Measurements from ENCODE around the gene S100A16. TPM values are rescaled to one million over a fixed set of nuclear protein-coding genes. Genes with fewer than 3 reads are reported as not detected.

S100A16 gene
- polyA plus RNA-seq, 2 of the 4 experiments (the other 2 are of a cell fraction): 270 to 298 TPM

GRCh38 chr1:153611356-153611755, 1.6 kb downstream of the S100A16 start:
- H3K4me1 ChIP-seq: peaks cover 54% of the 10 kb centered on the region
- no peak for FAIRE-seq
- H3K27ac ChIP-seq: peak overlapping the region; percentile 91 to 96
- 36% methylated on average over 1 of the region's 1 CpG for WGBS (ENCODE audit: missing lambda C conversion rate)
- POLR2A ChIA-PET: interaction anchor here (0.7 to 4.7 kb wide), 4 partner anchors 16 to 66 kb away, joined by 3 to 49 read pairs (median 22); partner anchors contain the start of genes CHTOP and S100A13
- ATAC-seq: no peak
- TF ChIP-seq HOXB13 (CRISPR knock-in tag; IDR thresholded peaks at IDR 0.05; ENCODE audit: low read depth) (no peak), MAFK (IDR thresholded peaks at IDR 0.05; ENCODE audit: partially characterized antibody) (peak; percentile 57), KDM5A (IDR thresholded peaks at IDR 0.05) (no peak), POLR2A (IDR thresholded peaks at IDR 0.05; ENCODE audit: low read length) (no peak), NFE2L2 (conservative IDR thresholded peaks at IDR 0.05; ENCODE audit: low read length) (no peak)
- CTCF ChIA-PET: interaction anchor here (1.3 to 8.5 kb wide), 5 partner anchors 11 to 101 kb away, joined by 5 to 118 read pairs (median 11); partner anchors contain the start of genes S100A1 and S100A13
- no peak for DNase-seq (ENCODE audit: low read depth in 1 of 2, low spot score in 1 of 2)
- H3K4me2 ChIP-seq: peak overlapping the region; percentile 96
- no peaks in the 10 kb centered on the region for H3K9me3 ChIP-seq
- H3K4me3 ChIP-seq: peak overlapping the region; percentile 68

DNA sequence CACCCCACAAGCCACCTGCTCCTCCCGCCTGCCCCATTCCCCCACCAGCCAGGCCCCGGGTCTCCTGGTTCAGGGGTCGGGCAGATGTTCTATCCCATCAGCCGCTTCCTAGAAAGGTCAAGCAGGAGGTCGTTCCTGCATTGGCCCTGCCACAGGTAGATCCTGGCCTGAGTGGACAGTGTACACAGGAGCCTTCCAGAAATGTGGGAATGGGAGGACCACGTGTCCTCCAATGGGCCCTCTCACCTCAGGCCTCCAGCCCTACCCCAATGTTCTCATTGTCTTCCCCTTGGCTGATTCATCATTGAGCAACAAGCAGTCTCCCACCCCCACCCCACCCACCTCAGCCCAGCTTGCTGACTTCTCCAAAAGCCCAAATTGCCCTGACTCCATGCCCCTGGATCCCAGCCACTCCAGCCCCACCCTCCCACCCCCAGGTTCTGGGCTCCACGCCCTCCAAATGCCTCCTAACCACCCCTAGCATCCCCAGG, 2.1 kb downstream of the S100A16 start:
- ChIA-PET CTCF (interaction anchor here (0.9 to 7.9 kb wide), 7 partner anchors 11 to 259 kb away, joined by 3 to 57 read pairs (median 5); partner anchors contain the start of genes S100A1 and S100A13), POLR2A (interaction anchor here (4.7 kb wide), 1 partner anchor 16 kb away, joined by 39 read pairs; the partner anchor contains the start of gene S100A13)
- DNase-seq (ENCODE audit: low read depth in 1 of 2, low spot score in 1 of 2) (peak in 1 of 2 experiments; percentile 31), FAIRE-seq (no peak), ATAC-seq (no peak)
- H3K9me3 ChIP-seq: no peaks in the 10 kb centered on the region
- H3K4me3 ChIP-seq: peak overlapping the region; percentile 68
- H3K4me1 ChIP-seq: peaks cover 50% of the 10 kb centered on the region
- peak overlapping the region; percentile 96 for H3K4me2 ChIP-seq
- 45% methylated on average over 4 of the region's 7 CpGs for WGBS (ENCODE audit: missing lambda C conversion rate)
- TF ChIP-seq JUN (IDR thresholded peaks at IDR 0.05): no peak
- peak in 1 of 2 experiments; percentile 41; a peak in 1 of 4 replicates for TF ChIP-seq CEBPB (IDR thresholded peaks at IDR 0.05)
- no peak for TF ChIP-seq NFE2L2 (conservative IDR thresholded peaks at IDR 0.05; ENCODE audit: low read length)
- TF ChIP-seq CHD4 (IDR thresholded peaks at IDR 0.05; ENCODE audit: borderline replicate concordance): no peak
- no peak for TF ChIP-seq MYC (IDR thresholded peaks at IDR 0.05; ENCODE audit: borderline replicate concordance, low read length)
- TF ChIP-seq MAZ (IDR thresholded peaks at IDR 0.05; ENCODE audit: borderline replicate concordance, low read depth, low read length): no peak
- H3K27ac ChIP-seq: peak overlapping the region; percentile 91 to 96

DNA sequence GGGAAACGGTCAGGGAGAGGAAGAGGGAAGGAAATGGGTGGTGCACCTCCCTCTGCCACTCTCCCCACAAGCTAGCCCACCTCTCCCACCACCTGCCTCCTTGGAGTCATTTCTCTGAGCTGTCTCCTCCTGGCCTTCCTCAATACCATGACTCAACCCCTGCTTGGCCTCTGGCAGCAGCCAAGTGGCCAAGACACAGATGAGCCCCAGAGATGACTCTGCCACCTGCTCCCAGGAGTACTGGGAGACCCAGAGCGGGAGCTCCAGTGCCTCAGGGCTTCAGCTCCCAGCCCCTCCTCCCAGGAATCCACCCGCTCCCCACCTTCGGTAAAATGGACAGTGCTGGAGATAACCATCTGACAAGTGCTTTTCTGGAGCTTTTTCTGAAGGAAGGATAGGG, 2.6 kb downstream of the S100A16 start:
- CTCF ChIA-PET: interaction anchor here (0.9 to 7.9 kb wide), 7 partner anchors 10 to 258 kb away, joined by 3 to 57 read pairs (median 5); partner anchors contain the start of genes S100A1 and S100A13

GRCh38 chr1:153609585-153609907, 3.4 kb downstream of the S100A16 start:
- H3K4me1 ChIP-seq: peaks cover 49% of the 10 kb centered on the region
- ATAC-seq (peak in 1 of 2 experiments; percentile 6; a peak in 1 of 6 replicates), DNase-seq (ENCODE audit: low read depth in 1 of 2, low spot score in 1 of 2) (no peak), FAIRE-seq (no peak)
- H3K4me3 ChIP-seq: peak overlapping the region; percentile 45; the same call in 2 of the 3 replicates
- CTCF ChIA-PET: interaction anchor here (1.7 to 7.9 kb wide), 3 partner anchors 17 to 37 kb away, joined by 3 to 57 read pairs (median 33); partner anchors contain the start of genes S100A1 and S100A13
- 21% methylated on average over 6 of the region's 6 CpGs for WGBS (ENCODE audit: missing lambda C conversion rate)
- H3K4me2 ChIP-seq: peak overlapping the region; percentile 96
- H3K27ac ChIP-seq: peak overlapping the region; percentile 91 to 96
- POLR2A ChIA-PET: interaction anchor here (0.6 to 4.7 kb wide), 3 partner anchors 18 to 67 kb away, joined by 3 to 39 read pairs (median 6); partner anchors contain the start of genes CHTOP and S100A13
- no peaks in the 10 kb centered on the region for H3K9me3 ChIP-seq
- TF ChIP-seq CHD4 (IDR thresholded peaks at IDR 0.05; ENCODE audit: borderline replicate concordance) (no peak), RNF2 (IDR thresholded peaks at IDR 0.05; ENCODE audit: borderline replicate concordance, low read depth) (no peak), EHF (CRISPR knock-in tag; IDR thresholded peaks at IDR 0.05) (no peak), E2F6 (IDR thresholded peaks at IDR 0.05; ENCODE audit: borderline replicate concordance, low read depth) (no peak), CEBPB (IDR thresholded peaks at IDR 0.05) (no peak), SREBF2 (IDR thresholded peaks at IDR 0.05) (no peak), NR3C1 (IDR thresholded peaks at IDR 0.05) (no peak), GATA3 (IDR thresholded peaks at IDR 0.05; ENCODE audit: borderline replicate concordance) (no peak), EP300 (IDR thresholded peaks at IDR 0.05) (no peak), JUNB (IDR thresholded peaks at IDR 0.05) (no peak), JUN (IDR thresholded peaks at IDR 0.05) (no peak), TFCP2L1 (CRISPR knock-in tag; IDR thresholded peaks at IDR 0.05) (no peak)
- TF ChIP-seq, protein P1, sequence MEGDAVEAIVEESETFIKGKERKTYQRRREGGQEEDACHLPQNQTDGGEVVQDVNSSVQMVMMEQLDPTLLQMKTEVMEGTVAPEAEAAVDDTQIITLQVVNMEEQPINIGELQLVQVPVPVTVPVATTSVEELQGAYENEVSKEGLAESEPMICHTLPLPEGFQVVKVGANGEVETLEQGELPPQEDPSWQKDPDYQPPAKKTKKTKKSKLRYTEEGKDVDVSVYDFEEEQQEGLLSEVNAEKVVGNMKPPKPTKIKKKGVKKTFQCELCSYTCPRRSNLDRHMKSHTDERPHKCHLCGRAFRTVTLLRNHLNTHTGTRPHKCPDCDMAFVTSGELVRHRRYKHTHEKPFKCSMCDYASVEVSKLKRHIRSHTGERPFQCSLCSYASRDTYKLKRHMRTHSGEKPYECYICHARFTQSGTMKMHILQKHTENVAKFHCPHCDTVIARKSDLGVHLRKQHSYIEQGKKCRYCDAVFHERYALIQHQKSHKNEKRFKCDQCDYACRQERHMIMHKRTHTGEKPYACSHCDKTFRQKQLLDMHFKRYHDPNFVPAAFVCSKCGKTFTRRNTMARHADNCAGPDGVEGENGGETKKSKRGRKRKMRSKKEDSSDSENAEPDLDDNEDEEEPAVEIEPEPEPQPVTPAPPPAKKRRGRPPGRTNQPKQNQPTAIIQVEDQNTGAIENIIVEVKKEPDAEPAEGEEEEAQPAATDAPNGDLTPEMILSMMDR (IDR thresholded peaks at IDR 0.05): no peak

More for the DNA sequence above, 2.6 kb downstream of the S100A16 start:
- Histone ChIP-seq H3K4me3 (peak overlapping the region; percentile 68; the same call in 2 of the 3 replicates), H3K4me1 (peaks cover 50% of the 10 kb centered on the region), H3K9me3 (no peaks in the 10 kb centered on the region), H3K4me2 (peak overlapping the region; percentile 96), H3K27ac (peak overlapping the region; percentile 91 to 96)
- WGBS (ENCODE audit: missing lambda C conversion rate): 29% methylated on average over 4 of the region's 4 CpGs
- no peak for FAIRE-seq
- TF ChIP-seq CBX8 (IDR thresholded peaks at IDR 0.05) (no peak), SREBF2 (IDR thresholded peaks at IDR 0.05) (no peak), TFCP2L1 (CRISPR knock-in tag; IDR thresholded peaks at IDR 0.05) (no peak), FOSL2 (IDR thresholded peaks at IDR 0.05) (no peak), FOSL2 (CRISPR knock-in tag; IDR thresholded peaks at IDR 0.05) (peak; percentile 25; the same call in 1 of the 2 replicates)
- TF ChIP-seq, protein P2, sequence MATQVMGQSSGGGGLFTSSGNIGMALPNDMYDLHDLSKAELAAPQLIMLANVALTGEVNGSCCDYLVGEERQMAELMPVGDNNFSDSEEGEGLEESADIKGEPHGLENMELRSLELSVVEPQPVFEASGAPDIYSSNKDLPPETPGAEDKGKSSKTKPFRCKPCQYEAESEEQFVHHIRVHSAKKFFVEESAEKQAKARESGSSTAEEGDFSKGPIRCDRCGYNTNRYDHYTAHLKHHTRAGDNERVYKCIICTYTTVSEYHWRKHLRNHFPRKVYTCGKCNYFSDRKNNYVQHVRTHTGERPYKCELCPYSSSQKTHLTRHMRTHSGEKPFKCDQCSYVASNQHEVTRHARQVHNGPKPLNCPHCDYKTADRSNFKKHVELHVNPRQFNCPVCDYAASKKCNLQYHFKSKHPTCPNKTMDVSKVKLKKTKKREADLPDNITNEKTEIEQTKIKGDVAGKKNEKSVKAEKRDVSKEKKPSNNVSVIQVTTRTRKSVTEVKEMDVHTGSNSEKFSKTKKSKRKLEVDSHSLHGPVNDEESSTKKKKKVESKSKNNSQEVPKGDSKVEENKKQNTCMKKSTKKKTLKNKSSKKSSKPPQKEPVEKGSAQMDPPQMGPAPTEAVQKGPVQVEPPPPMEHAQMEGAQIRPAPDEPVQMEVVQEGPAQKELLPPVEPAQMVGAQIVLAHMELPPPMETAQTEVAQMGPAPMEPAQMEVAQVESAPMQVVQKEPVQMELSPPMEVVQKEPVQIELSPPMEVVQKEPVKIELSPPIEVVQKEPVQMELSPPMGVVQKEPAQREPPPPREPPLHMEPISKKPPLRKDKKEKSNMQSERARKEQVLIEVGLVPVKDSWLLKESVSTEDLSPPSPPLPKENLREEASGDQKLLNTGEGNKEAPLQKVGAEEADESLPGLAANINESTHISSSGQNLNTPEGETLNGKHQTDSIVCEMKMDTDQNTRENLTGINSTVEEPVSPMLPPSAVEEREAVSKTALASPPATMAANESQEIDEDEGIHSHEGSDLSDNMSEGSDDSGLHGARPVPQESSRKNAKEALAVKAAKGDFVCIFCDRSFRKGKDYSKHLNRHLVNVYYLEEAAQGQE (IDR thresholded peaks at IDR 0.05): no peak
- POLR2A ChIA-PET: interaction anchor here (1.5 to 4.7 kb wide), 2 partner anchors 17 to 24 kb away, joined by 6 to 39 read pairs; partner anchors contain the start of genes CHTOP and S100A13
- DNase-seq (ENCODE audit: low read depth in 1 of 2, low spot score in 1 of 2): peak in 1 of 2 experiments; percentile 29
- no peak for ATAC-seq

Measured in A549 (cell line).